Mucosa of rectum (tissue), 2 donors: ENCODE data around the gene GAK.

Experiments used
- H3K27ac ChIP-seq, 2 donors: one replicate each; pipeline ENCODE4 v1.7.0; 2013; ENCODE audit warnings: inconsistent platforms in 2 of 2, low read depth in 2 of 2, low read length in 2 of 2
- H3K27me3 ChIP-seq, 2 donors: one replicate each; pipeline ENCODE4 v1.7.0; 2013; ENCODE audit warnings: low read length in 2 of 2; ENCODE audit not compliant: control insufficient read depth in 2 of 2, insufficient read depth in 2 of 2
- H3K36me3 ChIP-seq, 2 donors: one replicate each; pipeline ENCODE4 v1.7.0; 2013; ENCODE audit warnings: low read length in 2 of 2; ENCODE audit not compliant: control insufficient read depth in 2 of 2, insufficient read depth in 2 of 2
- H3K4me1 ChIP-seq, 2 donors: one replicate each; pipeline ENCODE4 v1.7.0; 2013; ENCODE audit warnings: low read length in 2 of 2, mild to moderate bottlenecking in 1 of 2; ENCODE audit not compliant: control insufficient read depth in 2 of 2, insufficient read depth in 2 of 2
- H3K4me3 ChIP-seq, 2 donors: one replicate each; pipeline ENCODE4 v1.7.0; 2013; ENCODE audit warnings: low read length in 2 of 2
- H3K9ac ChIP-seq, 2 donors: one replicate each; pipeline ENCODE4 v1.7.0; 2013; ENCODE audit warnings: low read length in 2 of 2, low read depth in 1 of 2, mild to moderate bottlenecking in 1 of 2
- H3K9me3 ChIP-seq, 2 donors: one replicate each; pipeline ENCODE4 v1.7.0; 2013; ENCODE audit warnings: low read length in 2 of 2; ENCODE audit not compliant: control insufficient read depth in 2 of 2
- donor health status: healthy.
- donor health status: Normal muscosa, but diverticular disease.

GAK gene

DNA sequence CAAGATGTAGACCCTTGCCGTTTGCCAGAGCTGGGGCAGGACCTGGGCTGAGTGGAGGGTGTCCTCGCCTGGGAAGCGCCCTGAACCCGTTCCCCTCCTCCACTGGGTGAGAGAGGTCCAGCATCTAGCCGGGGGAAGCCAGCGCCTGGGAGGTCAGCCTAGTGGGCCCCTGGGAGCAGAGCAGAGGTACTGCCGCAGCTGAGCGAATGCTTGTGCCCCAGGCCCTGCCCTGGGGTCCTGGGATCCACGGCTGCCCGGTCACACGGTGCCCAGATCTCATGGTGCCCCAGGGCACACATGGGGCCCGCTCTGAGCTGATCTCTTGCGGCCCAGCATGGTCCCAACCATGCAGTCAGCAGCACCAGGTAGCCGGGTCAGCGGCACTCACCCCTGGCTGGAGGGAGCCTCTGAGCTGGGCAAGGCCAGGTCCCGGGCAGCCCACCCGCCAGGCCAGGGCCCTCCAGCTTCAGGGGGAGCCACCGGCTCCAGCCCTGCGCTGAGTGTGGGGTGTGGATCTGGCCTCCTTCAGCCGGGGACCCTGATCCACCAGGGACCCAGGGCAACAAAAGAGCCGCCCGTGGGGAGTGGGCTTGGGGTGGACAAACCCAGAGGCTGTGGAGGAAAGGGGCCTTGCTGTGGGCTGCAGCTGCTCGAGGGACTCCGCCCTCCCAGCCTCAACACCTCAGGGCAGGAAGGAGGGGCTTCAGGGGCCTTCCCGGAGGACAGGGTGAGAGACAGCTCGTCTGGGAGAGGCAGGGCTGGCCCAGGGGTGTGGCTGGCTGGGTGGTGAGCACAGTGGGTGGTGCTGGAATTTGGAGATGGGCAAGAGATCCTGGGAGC, 102.1 kb downstream of the GAK start:
- Histone ChIP-seq H3K4me3 (no peak overlapping the region), H3K9ac (no peak overlapping the region), H3K27ac (no peak overlapping the region), H3K4me1 (no peaks in the 10 kb centered on the region), H3K36me3 (no peaks in the 10 kb centered on the region), H3K9me3 (peaks cover 0 to 3% of the 10 kb centered on the region in 2 donors), H3K27me3 (peaks cover 12 to 22% of the 10 kb centered on the region in 2 donors)

DNA sequence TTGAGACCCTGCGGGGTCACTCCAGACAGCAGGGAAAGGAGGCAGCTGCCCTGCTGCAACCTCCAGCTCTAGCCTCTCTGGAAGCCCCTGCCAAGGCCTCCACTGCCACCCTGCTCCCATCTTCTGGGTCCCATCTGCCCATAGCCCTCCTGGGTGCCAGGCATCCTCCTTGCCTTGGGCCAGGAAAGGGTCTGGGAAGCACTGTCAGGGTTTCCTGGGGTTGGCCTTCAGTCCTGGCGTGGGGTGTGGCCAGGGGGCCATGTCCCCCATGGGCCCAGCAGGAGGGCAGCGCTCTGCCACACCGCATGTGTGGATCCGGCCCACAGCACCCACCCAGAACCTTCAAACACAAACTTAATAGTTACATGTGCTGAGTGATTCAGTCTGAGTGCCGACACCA, 102.8 kb downstream of the GAK start:
- peaks cover 18 to 29% of the 10 kb centered on the region in 2 donors for H3K27me3 ChIP-seq
- H3K9ac ChIP-seq: no peak overlapping the region
- H3K36me3 ChIP-seq: no peaks in the 10 kb centered on the region
- H3K27ac ChIP-seq: no peak overlapping the region
- no peaks in the 10 kb centered on the region for H3K4me1 ChIP-seq
- H3K4me3 ChIP-seq: no peak overlapping the region
- peaks cover 0 to 3% of the 10 kb centered on the region in 2 donors for H3K9me3 ChIP-seq

DNA sequence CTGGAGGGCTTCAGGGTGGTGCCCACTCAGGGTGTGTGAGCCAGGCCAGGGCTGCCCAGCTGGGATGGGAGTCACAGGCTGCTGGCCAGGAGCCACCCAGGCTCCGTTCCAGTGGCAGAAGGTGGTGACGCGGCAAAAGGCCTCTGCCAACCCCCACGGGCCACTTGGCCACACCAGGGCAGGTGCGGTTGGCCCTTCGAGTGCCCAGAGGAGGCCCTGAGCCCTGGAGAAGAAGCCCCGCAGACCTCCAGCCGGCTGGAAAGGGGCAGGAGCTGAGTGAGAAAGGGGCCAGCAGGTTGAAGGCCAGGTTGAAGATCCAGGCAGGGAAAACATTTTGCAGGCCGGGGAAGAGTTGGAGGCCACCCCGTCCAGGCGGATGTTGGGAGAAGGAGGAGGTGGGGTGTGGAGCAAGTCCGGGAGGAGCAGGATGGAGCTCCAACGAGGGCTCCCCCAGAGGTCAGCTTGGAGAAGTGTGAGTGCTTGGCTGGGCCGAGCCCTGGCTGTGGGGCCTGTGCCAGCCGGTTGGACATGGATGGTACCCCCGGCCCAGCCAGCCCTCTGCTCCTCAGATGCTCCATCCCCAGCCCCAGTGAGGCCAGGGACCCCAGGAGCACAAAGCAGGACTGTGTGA, 103.4 kb downstream of the GAK start:
- Histone ChIP-seq H3K9me3 (peaks cover 0 to 3% of the 10 kb centered on the region in 2 donors), H3K27me3 (peaks cover 20 to 35% of the 10 kb centered on the region in 2 donors), H3K4me3 (no peak overlapping the region), H3K36me3 (no peaks in the 10 kb centered on the region), H3K9ac (no peak overlapping the region), H3K27ac (no peak overlapping the region), H3K4me1 (no peaks in the 10 kb centered on the region)

DNA sequence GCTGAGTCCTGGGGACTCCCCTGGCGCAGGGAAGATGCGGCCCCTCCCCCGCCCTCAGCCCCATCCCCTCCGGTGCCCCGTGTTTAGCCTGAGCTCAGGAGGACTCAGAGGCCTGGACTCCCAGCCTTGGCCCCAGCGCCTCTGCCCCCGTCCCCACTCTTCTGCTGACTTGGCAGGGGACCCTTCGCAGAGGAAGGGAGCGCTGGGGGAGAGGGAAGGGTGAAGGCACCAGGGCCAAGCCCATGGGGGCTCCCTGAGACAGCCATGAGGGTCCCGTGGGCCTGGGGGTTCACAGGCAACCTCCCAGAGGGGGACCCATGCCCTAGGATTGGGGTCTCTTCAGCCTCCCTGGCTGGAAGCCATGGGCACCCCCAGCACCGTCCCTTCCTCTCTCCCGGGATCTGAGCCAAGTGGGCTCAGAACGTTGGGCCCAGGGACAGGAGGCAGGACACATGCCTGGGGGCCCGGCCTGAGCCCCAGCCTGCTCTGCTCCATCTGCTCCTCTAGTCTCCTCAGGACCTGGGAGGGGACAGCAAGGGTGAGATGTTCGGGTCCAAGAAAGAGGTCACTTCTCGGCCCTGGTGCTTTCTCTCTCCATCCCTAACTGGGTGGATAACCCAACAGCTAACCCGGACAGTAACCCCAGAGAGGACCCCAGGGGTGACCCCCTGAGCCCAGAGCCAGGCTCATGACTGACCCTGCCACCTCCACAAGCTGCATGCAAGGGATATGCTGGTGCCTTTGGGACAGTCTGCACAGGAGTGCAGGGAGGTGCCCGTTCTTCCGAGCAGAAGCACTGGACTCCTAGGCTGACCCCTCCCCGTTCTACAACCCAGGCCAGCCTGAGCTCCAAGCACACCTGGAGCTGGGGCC, 104.7 kb downstream of the GAK start:
- H3K27ac ChIP-seq: no peak overlapping the region
- no peak overlapping the region for H3K9ac ChIP-seq
- no peak overlapping the region for H3K4me3 ChIP-seq
- H3K27me3 ChIP-seq: peaks cover 24 to 39% of the 10 kb centered on the region in 2 donors
- peaks cover 0 to 3% of the 10 kb centered on the region in 2 donors for H3K9me3 ChIP-seq
- no peaks in the 10 kb centered on the region for H3K36me3 ChIP-seq
- no peaks in the 10 kb centered on the region for H3K4me1 ChIP-seq

DNA sequence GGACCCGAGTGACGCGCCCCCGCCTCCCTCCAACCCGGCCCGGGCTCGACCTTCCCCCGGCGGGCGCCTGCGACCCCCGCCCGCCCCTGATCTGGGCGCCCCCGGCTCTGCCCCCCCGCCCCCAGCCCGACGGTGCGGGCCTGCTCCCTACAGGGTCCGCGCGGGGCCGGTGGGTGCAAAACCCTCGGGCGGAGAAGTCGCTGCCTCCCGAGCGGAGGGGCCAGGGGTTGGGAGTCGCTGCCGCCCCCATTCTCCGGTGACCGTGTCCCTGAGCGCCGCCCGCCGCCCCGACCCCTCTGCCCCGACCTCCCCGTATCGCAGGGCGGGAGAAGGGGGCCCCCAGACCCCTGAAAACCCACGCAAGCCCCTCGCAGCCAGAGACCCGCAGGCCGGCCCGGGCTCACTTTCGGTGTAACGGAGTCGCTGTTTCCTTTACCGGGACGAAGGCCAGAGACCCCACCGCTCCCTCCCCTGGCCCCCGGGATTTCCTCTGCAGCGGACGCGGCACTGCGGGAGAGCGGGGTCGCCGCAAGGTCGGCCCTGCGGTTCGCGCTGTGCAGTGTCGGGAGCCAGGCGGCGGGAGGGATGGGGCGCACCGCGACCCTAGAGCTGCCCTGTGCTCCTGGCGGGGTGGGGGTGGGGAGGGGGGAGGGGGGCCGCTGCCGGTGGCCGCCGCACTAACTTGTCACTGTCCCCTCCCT, 105.5 kb downstream of the GAK start:
- no peak overlapping the region for H3K4me3 ChIP-seq
- peaks cover 24 to 39% of the 10 kb centered on the region in 2 donors for H3K27me3 ChIP-seq
- peaks cover 0 to 3% of the 10 kb centered on the region in 2 donors for H3K9me3 ChIP-seq
- H3K27ac ChIP-seq: no peak overlapping the region
- H3K4me1 ChIP-seq: no peaks in the 10 kb centered on the region
- no peak overlapping the region for H3K9ac ChIP-seq
- no peaks in the 10 kb centered on the region for H3K36me3 ChIP-seq

DNA sequence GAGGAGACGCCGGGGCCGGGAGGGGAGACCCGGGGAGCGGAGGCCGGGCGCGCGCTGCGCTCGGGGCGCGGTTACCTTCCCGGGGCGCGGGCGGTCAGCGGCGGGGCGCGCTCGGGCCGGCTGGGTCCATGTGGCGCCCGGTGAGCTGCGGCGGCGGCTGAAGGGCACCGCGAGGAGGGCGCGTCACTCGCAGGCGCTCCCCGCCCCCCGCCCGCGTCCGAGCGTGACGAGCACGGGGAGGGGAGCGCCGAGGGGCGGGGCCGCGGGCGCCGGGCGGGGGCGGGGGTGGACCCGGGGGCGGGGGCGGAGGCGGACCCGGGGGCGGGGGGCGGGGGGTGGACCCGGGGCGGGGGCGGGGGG, 106.2 kb downstream of the GAK start, which contains the start of gene CPLX1:
CPLX1 (minus strand) TSS at position 159 of the 360 bp plus-strand sequence. CDS start 1,607 bp downstream, outside the sequence.
- no peak within 1 kb of the TSS for H3K9ac ChIP-seq
- peaks cover 24 to 34% of the 10 kb centered on the region in 2 donors for H3K27me3 ChIP-seq
- no peaks in the 10 kb centered on the region for H3K9me3 ChIP-seq
- no peaks in the 10 kb centered on the region for H3K4me1 ChIP-seq
- H3K27ac ChIP-seq: no peak within 1 kb of the TSS
- H3K4me3 ChIP-seq: peak within 1 kb of the TSS in 1 of 2 donors; percentile 39
- no peaks in the 10 kb centered on the region for H3K36me3 ChIP-seq

DNA sequence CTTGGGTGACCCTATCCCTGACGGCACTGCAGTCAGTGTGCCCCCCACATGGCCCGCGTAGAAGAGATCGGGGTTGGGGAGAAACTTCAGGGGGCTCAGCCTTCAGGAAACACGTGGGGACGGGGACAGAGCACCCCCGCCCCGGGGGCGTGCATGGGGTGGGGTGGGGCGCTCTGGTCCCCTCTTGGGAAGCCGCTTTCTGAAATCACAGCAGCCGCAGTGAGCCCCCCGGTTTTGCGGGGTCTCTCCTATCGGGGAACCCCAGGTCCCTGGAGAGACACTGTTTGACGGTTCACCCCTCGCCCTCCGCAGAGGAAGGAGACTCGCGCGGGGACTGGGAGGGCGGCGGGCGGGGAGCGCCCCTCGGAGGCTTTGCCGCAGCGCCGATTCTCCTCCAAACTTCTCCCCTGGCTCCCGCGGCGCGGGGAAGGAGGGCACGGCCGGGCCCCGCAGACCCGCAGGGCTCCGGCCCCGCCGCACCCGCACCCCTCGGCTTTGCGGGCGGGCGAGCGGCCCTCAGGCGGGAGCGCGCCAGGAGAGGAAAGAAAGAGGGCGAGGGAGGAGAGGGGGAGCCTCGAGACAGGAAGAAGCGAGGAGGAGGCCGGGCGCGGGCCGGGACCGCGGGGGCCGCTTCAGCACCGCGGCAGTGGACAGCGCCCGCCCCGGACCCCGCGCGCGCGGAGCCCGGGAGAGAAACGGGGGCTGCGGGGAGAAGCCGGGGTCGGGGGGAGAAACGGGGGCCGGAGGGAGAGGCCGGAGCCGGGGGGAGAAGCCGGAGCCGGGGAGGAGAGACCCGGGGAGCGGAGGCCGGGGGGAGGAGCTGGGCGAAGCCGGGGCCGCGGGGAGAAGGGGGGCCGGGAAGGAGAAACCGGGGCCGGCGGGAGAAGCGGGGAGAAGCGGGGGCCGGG, 106.8 kb downstream of the GAK start:
- Histone ChIP-seq H3K27ac (no peak overlapping the region), H3K9ac (no peak overlapping the region), H3K9me3 (no peaks in the 10 kb centered on the region), H3K4me1 (no peaks in the 10 kb centered on the region), H3K36me3 (no peaks in the 10 kb centered on the region), H3K27me3 (peaks cover 24 to 34% of the 10 kb centered on the region in 2 donors), H3K4me3 (peak overlapping the region in 1 of 2 donors; percentile 39)

DNA sequence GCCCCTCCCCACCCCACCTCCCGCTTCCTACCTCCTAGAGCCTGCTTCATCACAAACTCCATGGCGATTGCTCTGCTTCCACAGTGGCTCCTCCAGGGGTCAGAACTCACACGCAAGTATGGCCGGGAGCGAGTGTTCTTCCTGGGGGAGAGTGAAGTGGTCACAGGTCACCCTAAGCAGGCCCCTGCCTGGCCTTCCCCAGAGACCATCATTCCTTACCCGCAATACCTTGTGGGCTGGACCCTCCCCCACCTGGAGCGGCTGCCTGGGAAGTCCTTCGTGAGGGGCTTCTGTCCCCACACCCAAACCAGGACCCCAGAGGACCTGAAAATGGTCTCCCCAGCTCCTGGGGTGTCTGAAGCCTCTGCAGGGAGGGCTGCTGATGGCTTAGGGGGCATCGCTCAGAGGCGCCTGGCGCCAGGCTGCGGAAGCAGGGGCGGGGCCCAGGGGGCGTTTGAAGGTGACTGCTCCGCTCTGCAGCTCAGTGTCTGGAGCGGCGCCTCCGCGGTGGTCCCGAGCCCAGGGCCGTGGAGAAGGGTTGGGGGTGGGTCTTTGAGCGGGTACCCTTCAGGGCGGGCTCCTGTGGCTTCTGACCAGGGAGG, 107.6 kb downstream of the GAK start:
- no peaks in the 10 kb centered on the region for H3K9me3 ChIP-seq
- no peak overlapping the region for H3K27ac ChIP-seq
- H3K4me3 ChIP-seq: no peak overlapping the region
- no peaks in the 10 kb centered on the region for H3K36me3 ChIP-seq
- H3K27me3 ChIP-seq: peaks cover 24 to 33% of the 10 kb centered on the region in 2 donors
- H3K4me1 ChIP-seq: no peaks in the 10 kb centered on the region
- no peak overlapping the region for H3K9ac ChIP-seq
